HepG2 (cell line): ENCODE data around the gene AP1S3. TPM values are rescaled to one million over a fixed set of nuclear protein-coding genes. Genes with fewer than 3 reads are reported as not detected.

Experiments
- DBP ChIP-seq: sonication (generic); formaldehyde crosslinking; IDR thresholded peaks from 2 replicates; pipeline ENCODE4 v1.4.0; 2020; ENCODE audit warnings: missing genetic modification reagents; ENCODE audit errors: not compliant biosample characterization
- EHMT2 ChIP-seq: fragments of 200-600 bp; sonication (generic); IDR thresholded peaks from 2 replicates; pipeline ENCODE4 v1.7.0; 2017; ENCODE audit warnings: antibody characterized with exemption, low read depth, low read length, borderline replicate concordance
- FOXA3 ChIP-seq: IDR thresholded peaks from 2 replicates; pipeline ENCODE4 v1.6.1; 2016; ENCODE audit warnings: missing genetic modification reagents, missing compliant biosample characterization
- HCFC1 ChIP-seq: fragments of 150-350 bp; IDR thresholded peaks from 2 replicates; pipeline ENCODE4 v1.6.1; 2014; ENCODE audit warnings: low read depth, low read length
- MLLT10 ChIP-seq: sonication (generic); formaldehyde crosslinking; IDR thresholded peaks from 2 replicates; pipeline ENCODE4 v1.4.0; 2020; ENCODE audit warnings: missing genetic modification reagents
- MTA3 ChIP-seq: sonication (generic); formaldehyde crosslinking; IDR thresholded peaks from 2 replicates; pipeline ENCODE4 v1.4.0; 2020; ENCODE audit warnings: missing genetic modification reagents
- PCBP1 ChIP-seq: fragments of 200-400 bp; formaldehyde crosslinking; IDR thresholded peaks from 2 replicates; pipeline ENCODE4 v1.6.1; 2017; ENCODE audit warnings: mild to moderate bottlenecking, low read depth, low read length, borderline replicate concordance
- RARA ChIP-seq: IDR thresholded peaks from 2 replicates; pipeline ENCODE4 v1.6.1; 2016; ENCODE audit warnings: missing genetic modification reagents, missing compliant biosample characterization
- SAP130 ChIP-seq: IDR thresholded peaks from 2 replicates; pipeline ENCODE4 v1.6.1; 2016; ENCODE audit warnings: low read depth
- SMARCC2 ChIP-seq: fragments of 450-650 bp; IDR thresholded peaks from 2 replicates; pipeline ENCODE4 v1.6.1; 2017; ENCODE audit warnings: antibody characterized with exemption, mild to moderate bottlenecking
- SMC3 ChIP-seq: IDR thresholded peaks from 2 replicates; pipeline ENCODE4 v1.6.1; 2011; ENCODE audit warnings: low read length, improper control_type of control experiment
- TBX2 ChIP-seq: sonication (generic); formaldehyde crosslinking; IDR thresholded peaks from 2 replicates; pipeline ENCODE4 v1.5.0; 2020; ENCODE audit warnings: missing genetic modification reagents, mild to moderate bottlenecking, borderline replicate concordance
- ZBTB14 ChIP-seq: sonication (generic); formaldehyde crosslinking; IDR thresholded peaks from 2 replicates; pipeline ENCODE4 v1.4.0; 2020; ENCODE audit warnings: missing genetic modification reagents
- ZFP36 ChIP-seq: fragments of 150-350 bp; IDR thresholded peaks from 2 replicates; pipeline ENCODE4 v1.6.1; 2018; ENCODE audit warnings: borderline replicate concordance, low read length, low read depth; ENCODE audit not compliant: partially characterized antibody
- ZFP62 ChIP-seq: sonication (generic); formaldehyde crosslinking; IDR thresholded peaks from 2 replicates; pipeline ENCODE4 v1.4.0; 2020; ENCODE audit warnings: missing genetic modification reagents
- ZNF337 ChIP-seq: sonication (generic); formaldehyde crosslinking; IDR thresholded peaks from 2 replicates; pipeline ENCODE4 v1.5.1; 2020; ENCODE audit warnings: missing genetic modification reagents, low read depth, mild to moderate bottlenecking, borderline replicate concordance
- ZNF343 ChIP-seq: sonication (generic); formaldehyde crosslinking; IDR thresholded peaks from 2 replicates; pipeline ENCODE4 v1.4.0; 2020; ENCODE audit warnings: mild to moderate bottlenecking, missing genetic modification reagents
- ZNF383 ChIP-seq: sonication (generic); formaldehyde crosslinking; IDR thresholded peaks from 2 replicates; pipeline ENCODE4 v1.4.0; 2020; ENCODE audit warnings: missing genetic modification reagents, mild to moderate bottlenecking, borderline replicate concordance
- ZNF543 ChIP-seq: sonication (generic); formaldehyde crosslinking; IDR thresholded peaks from 2 replicates; pipeline ENCODE4 v1.4.0; 2020; ENCODE audit warnings: mild to moderate bottlenecking, missing genetic modification reagents
- ZNF577 ChIP-seq: sonication (generic); formaldehyde crosslinking; IDR thresholded peaks from 2 replicates; pipeline ENCODE4 v1.4.0; 2020; ENCODE audit warnings: mild to moderate bottlenecking, low read depth, missing genetic modification reagents, borderline replicate concordance
- ZNF616 ChIP-seq: sonication (generic); formaldehyde crosslinking; IDR thresholded peaks from 2 replicates; pipeline ENCODE4 v1.5.0; 2020; ENCODE audit warnings: low read depth, mild to moderate bottlenecking, missing genetic modification reagents
- ZNF772 ChIP-seq: sonication (generic); formaldehyde crosslinking; IDR thresholded peaks from 2 replicates; pipeline ENCODE4 v1.5.0; 2020; ENCODE audit warnings: mild to moderate bottlenecking, missing genetic modification reagents
- polyA plus RNA-seq, 8 experiments: library from polyadenylated mRNA; depleted of rRNA in 3 of 8; stranded (reverse) in 7 of 8; unstranded in 1 of 8; fragments of >200 nt; fragmentation: Illumina TruSeq in 4 of 8; extraction: Trizol in 4 of 8; gene quantifications; 2 replicates each; pipeline versions ENCODE4 v1.2.1 to v1.2.3, GENCODE V29; 2011 to 2016; ENCODE audit warnings: low read depth in 4 of 8, missing spikeins in 1 of 8, mixed read lengths in 1 of 8; ENCODE audit not compliant: insufficient read depth in 1 of 8
- total RNA-seq, 5 experiments: library from RNA; depleted of rRNA; stranded (reverse); fragments of >200 nt; fragmentation: Illumina TruSeq; extraction: Trizol; gene quantifications; 2 replicates each; pipeline ENCODE4 v1.2.3, GENCODE V29; 2016; ENCODE audit warnings: low read depth in 1 of 5
- TF ChIP-seq, protein P1 (sequence below): sonication (generic); formaldehyde crosslinking; IDR thresholded peaks from 2 replicates; pipeline ENCODE4 v1.4.0; 2020; ENCODE audit warnings: missing genetic modification reagents
- TF ChIP-seq, protein P2 (sequence below): IDR thresholded peaks from 2 replicates; pipeline ENCODE4 v1.6.1; 2012; ENCODE audit warnings: inconsistent platforms

The AP1S3 gene
- total and polyA plus RNA-seq, 2 of the 13 experiments (the other 11 are each of a cell fraction or from before 2014, with no cell fraction given), result 3.0 to 16.3 TPM

DNA sequence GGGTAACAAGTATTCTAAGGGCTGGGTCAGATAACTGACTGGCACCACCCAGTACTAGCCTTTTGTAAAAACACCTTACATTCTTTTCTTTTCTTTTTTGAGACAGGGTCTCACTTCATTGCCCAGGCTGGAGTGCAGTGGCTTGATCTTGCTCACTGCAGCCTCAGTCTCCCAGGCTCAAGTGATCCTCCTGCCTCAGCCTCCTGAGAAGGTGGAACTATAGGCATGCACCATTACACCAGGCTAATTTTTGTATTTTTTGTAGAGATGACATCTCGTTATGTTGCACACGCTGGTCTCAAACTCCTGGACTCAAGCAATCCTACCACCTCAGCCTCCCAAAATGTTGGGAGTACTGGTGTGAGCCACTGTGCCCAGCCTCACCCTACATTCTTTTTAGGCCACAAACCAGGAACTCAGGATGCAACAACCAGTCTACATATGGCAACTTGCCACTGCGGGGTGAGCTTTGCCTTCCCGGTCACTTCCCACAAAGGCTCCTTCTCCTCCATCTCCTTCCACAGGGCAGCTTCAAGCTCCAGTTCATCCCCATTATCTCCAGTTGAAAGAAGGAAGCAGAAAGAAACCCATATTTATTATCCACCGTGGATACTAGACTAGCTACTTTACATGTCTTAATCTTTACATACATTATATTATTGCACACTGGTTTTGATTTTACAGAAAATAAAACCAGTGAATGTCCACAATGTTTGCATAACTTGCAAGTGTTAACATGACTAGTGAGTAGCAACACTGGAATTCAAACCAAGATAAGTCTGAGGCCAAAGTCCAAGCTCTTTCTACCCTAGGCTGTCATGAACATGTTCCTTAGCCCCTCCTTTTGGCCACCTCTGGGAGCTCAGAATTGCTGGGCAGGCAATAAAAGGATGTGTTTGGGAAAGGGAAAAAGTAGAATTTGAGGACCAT is 23.7 kb upstream of the AP1S3 start (continued):
- TF ChIP-seq, protein P1, sequence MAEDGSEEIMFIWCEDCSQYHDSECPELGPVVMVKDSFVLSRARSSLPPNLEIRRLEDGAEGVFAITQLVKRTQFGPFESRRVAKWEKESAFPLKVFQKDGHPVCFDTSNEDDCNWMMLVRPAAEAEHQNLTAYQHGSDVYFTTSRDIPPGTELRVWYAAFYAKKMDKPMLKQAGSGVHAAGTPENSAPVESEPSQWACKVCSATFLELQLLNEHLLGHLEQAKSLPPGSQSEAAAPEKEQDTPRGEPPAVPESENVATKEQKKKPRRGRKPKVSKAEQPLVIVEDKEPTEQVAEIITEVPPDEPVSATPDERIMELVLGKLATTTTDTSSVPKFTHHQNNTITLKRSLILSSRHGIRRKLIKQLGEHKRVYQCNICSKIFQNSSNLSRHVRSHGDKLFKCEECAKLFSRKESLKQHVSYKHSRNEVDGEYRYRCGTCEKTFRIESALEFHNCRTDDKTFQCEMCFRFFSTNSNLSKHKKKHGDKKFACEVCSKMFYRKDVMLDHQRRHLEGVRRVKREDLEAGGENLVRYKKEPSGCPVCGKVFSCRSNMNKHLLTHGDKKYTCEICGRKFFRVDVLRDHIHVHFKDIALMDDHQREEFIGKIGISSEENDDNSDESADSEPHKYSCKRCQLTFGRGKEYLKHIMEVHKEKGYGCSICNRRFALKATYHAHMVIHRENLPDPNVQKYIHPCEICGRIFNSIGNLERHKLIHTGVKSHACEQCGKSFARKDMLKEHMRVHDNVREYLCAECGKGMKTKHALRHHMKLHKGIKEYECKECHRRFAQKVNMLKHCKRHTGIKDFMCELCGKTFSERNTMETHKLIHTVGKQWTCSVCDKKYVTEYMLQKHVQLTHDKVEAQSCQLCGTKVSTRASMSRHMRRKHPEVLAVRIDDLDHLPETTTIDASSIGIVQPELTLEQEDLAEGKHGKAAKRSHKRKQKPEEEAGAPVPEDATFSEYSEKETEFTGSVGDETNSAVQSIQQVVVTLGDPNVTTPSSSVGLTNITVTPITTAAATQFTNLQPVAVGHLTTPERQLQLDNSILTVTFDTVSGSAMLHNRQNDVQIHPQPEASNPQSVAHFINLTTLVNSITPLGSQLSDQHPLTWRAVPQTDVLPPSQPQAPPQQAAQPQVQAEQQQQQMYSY (CRISPR knock-in tag), result no peak
- TF ChIP-seq RARA (CRISPR knock-in tag) (peak; percentile 33; the same call in 1 of the 2 replicates), ZNF577 (CRISPR knock-in tag) (no peak), TBX2 (peak; percentile 38; the same call in 1 of the 2 replicates), ZNF616 (CRISPR knock-in tag) (no peak), ZNF343 (no peak), DBP (CRISPR knock-in tag) (no peak), ZNF543 (CRISPR knock-in tag) (no peak), FOXA3 (CRISPR knock-in tag) (peak; percentile 79), PCBP1 (no peak), ZNF337 (CRISPR knock-in tag) (no peak), SMC3 (peak; percentile 61), ZNF383 (CRISPR knock-in tag) (no peak), ZNF772 (no peak), ZFP62 (CRISPR knock-in tag) (no peak), SMARCC2 (peak; percentile 81; the same call in 1 of the 2 replicates), ZFP36 (no peak), MLLT10 (CRISPR knock-in tag) (no peak), ZBTB14 (CRISPR knock-in tag) (no peak), MTA3 (CRISPR knock-in tag) (no peak), SAP130 (peak; percentile 51; the same call in 1 of the 2 replicates), EHMT2 (peak; percentile 90), HCFC1 (no peak)
- TF ChIP-seq, protein P2, sequence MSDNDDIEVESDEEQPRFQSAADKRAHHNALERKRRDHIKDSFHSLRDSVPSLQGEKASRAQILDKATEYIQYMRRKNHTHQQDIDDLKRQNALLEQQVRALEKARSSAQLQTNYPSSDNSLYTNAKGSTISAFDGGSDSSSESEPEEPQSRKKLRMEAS, result no peak; the same call in 1 of the 2 replicates
